Activated T-cell treated with anti-CD3 and anti-CD28 coated beads, Interleukin-2, amount 50 U/mL, for 24 hours (primary cell): ENCODE measurements around the gene ENTPD8.

ENCODE experiments used
- DNase-seq: peaks from one replicate; pipeline ENCODE4 v3.0.0-alpha.2; 2020
- H3K27ac Mint-ChIP-seq: 2 replicates; pipeline ENCODE4 v1.8.0; 2020; ENCODE audit warnings: mild to moderate bottlenecking, mixed read lengths
- H3K27me3 Mint-ChIP-seq: 2 replicates; pipeline ENCODE4 v1.8.0; 2020; ENCODE audit warnings: mixed read lengths
- H3K36me3 Mint-ChIP-seq: 2 replicates; pipeline ENCODE4 v1.8.0; 2020; ENCODE audit warnings: low read depth, mixed read lengths
- H3K4me1 Mint-ChIP-seq: 2 replicates; pipeline ENCODE4 v1.8.0; 2020; ENCODE audit warnings: low read depth, mixed read lengths
- H3K4me3 Mint-ChIP-seq: 2 replicates; pipeline ENCODE4 v1.8.0; 2020; ENCODE audit warnings: mild to moderate bottlenecking, moderate library complexity, mixed read lengths
- H3K9me3 Mint-ChIP-seq: 2 replicates; pipeline ENCODE4 v1.8.0; 2020; ENCODE audit warnings: mixed read lengths

The ENTPD8 gene

DNA sequence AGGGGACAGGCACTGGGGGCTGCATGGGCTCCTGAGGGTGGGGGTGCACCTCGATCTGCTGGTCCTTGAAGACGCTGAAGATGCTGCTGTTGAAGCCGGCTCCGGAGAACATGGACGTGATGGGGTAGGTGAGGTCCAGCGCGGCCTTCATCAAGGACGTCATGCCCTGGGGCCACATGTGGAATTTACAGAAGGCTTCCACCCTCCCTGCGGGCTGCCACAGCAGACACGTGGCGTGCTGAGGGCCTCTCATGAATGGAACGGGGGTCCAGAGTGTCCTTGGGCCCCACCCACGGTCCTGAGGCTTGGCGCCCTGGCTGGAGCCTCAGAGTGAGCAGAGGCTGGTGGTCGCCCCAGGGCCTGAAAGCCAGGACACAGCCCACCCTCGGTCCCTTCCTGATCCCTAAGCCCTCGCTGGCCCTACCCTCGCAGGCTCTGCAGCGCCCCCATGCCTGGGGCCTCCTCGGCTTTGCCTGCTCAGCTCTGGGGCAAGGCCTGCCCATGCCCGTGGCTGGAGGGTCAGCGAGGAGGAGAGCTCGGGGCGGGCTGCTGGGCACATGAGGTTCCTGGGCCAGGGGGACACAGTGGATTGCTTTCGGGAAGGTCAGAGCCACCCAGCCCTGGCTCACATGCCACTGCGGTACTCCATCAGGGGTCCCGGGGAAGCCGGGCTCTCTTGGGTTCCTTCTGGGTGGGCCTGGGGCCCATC is 23.3 kb upstream of the ENTPD8 start:
- H3K27me3 Mint-ChIP-seq: no peaks in the 10 kb centered on the region
- no peaks in the 10 kb centered on the region for H3K9me3 Mint-ChIP-seq
- H3K27ac Mint-ChIP-seq: no peak overlapping the region
- H3K4me3 Mint-ChIP-seq: no peak overlapping the region
- DNase-seq: no peak
- H3K4me1 Mint-ChIP-seq: peaks cover 24% of the 10 kb centered on the region
- no peaks in the 10 kb centered on the region for H3K36me3 Mint-ChIP-seq

- H3K27me3 Mint-ChIP-seq: no peaks in the 10 kb centered on the region
- no peak for DNase-seq
- no peak overlapping the region for H3K4me3 Mint-ChIP-seq
- no peaks in the 10 kb centered on the region for H3K36me3 Mint-ChIP-seq
- H3K27ac Mint-ChIP-seq: no peak overlapping the region
- peaks cover 26% of the 10 kb centered on the region for H3K4me1 Mint-ChIP-seq
- H3K9me3 Mint-ChIP-seq: no peaks in the 10 kb centered on the region
Measured at GRCh38 chr9:137463931-137464290, 22.8 kb upstream of the ENTPD8 start.

- no peaks in the 10 kb centered on the region for H3K27me3 Mint-ChIP-seq
- H3K4me1 Mint-ChIP-seq: peaks cover 26% of the 10 kb centered on the region
- no peaks in the 10 kb centered on the region for H3K36me3 Mint-ChIP-seq
- H3K27ac Mint-ChIP-seq: no peak overlapping the region
- peak overlapping the region; percentile 12 for H3K4me3 Mint-ChIP-seq
- no peaks in the 10 kb centered on the region for H3K9me3 Mint-ChIP-seq
- no peak for DNase-seq
Measured at GRCh38 chr9:137462986-137463930, 22.1 kb upstream of the ENTPD8 start.

- Mint-ChIP-seq H3K27me3 (no peaks in the 10 kb centered on the region), H3K27ac (no peak overlapping the region), H3K36me3 (no peaks in the 10 kb centered on the region), H3K4me3 (peak overlapping the region; percentile 75), H3K4me1 (peaks cover 28% of the 10 kb centered on the region), H3K9me3 (no peaks in the 10 kb centered on the region)
- DNase-seq: no peak
Measured at GRCh38 chr9:137462396-137462985, 21.3 kb upstream of the ENTPD8 start.

DNA sequence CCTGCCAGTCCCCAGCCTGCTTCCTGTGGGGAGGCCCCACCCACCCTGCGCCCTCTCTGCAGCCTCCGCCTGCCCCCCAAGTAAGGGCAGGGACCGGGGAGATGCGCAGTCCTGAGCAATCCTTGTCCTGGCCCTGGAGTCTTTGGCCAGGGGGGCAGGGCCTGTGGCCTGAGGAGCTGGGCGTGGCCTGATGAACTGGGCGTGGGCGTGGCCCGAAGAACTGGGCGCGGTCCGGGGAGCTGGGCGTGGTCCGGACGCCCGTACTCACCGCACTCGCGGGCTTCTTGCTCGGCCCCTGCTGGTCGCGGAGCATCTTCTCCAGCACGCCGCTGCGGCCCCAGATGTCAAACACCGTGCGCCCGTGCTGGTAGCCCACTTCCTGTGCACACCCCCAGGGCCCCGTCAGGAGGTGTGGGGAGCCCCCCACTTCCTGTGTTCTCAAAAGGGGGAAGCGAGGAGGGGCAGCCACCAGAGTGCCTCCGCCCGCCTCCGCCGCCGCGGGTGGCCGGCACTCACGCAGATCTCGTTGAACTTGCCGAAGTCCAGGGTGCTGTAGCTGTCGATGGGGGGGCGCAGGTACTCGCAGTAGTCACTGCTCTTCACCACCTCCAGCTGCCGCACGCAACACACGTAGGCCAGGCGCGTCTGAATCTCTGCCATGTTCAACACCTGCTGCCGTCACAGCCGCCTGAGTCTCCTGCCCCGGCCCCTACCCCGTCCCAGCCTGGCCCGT is 20.7 kb upstream of the ENTPD8 start:
- peak; percentile 85 for DNase-seq
- peak overlapping the region; percentile 75 for H3K4me3 Mint-ChIP-seq
- peaks cover 5% of the 10 kb centered on the region for H3K36me3 Mint-ChIP-seq
- peak overlapping the region; percentile 89 for H3K27ac Mint-ChIP-seq
- no peaks in the 10 kb centered on the region for H3K9me3 Mint-ChIP-seq
- no peaks in the 10 kb centered on the region for H3K27me3 Mint-ChIP-seq
- H3K4me1 Mint-ChIP-seq: peaks cover 30% of the 10 kb centered on the region

GRCh38 chr9:137461316-137461662 is 20.1 kb upstream of the ENTPD8 start:
- DNase-seq: no peak
- H3K27ac Mint-ChIP-seq: no peak overlapping the region
- peaks cover 11% of the 10 kb centered on the region for H3K36me3 Mint-ChIP-seq
- H3K27me3 Mint-ChIP-seq: no peaks in the 10 kb centered on the region
- no peak overlapping the region for H3K4me3 Mint-ChIP-seq
- peaks cover 33% of the 10 kb centered on the region for H3K4me1 Mint-ChIP-seq
- H3K9me3 Mint-ChIP-seq: no peaks in the 10 kb centered on the region

DNA sequence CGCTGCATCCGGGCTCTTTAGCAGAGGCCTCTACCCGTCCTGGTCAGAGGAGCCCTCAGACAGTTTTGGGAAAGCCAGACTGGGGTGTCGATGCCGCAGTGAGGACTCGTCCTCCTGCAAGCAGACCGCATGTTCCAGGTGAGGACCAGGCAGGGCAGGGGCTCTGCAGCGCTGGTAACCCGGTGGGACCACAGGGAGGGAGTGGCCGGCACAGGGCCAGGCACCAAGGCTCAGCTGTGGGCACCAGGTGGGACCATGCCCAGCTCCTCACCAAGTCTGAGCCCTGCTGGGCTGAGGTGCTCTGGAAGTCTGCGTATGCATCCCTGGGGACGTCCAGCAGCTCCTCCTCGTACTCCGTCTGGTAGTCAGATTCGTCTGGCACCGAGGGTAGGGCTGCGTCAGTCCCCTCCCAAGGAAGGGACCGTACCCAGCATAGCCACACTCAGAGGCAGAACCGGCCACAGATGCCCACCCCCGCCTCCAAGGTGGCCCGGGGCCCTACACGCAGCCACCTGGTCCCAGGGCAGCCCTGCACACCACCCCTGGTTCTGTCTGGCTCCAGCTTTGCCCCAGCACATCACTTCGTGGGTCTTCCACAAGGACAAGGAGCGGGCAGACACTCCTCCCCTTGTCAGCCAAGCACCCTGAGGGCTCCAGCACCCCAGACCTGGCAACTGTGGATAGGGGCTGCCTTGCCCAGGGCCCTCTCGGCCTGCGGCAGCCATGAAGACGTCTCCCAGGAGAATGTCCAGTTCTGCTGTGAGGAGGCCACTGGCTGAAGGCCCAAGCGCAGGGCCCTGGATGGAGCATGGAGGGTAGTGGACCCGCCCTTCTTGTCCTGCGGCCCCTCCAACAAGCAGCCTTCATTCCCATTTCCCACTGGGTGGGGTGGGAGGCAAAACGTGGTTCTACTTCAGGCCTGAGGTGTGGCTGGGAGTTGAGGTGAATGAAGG is 19.5 kb upstream of the ENTPD8 start:
- Mint-ChIP-seq H3K9me3 (no peaks in the 10 kb centered on the region), H3K4me3 (no peak overlapping the region), H3K36me3 (peaks cover 16% of the 10 kb centered on the region), H3K4me1 (peaks cover 39% of the 10 kb centered on the region), H3K27me3 (no peaks in the 10 kb centered on the region), H3K27ac (no peak overlapping the region)
- DNase-seq: no peak

DNA sequence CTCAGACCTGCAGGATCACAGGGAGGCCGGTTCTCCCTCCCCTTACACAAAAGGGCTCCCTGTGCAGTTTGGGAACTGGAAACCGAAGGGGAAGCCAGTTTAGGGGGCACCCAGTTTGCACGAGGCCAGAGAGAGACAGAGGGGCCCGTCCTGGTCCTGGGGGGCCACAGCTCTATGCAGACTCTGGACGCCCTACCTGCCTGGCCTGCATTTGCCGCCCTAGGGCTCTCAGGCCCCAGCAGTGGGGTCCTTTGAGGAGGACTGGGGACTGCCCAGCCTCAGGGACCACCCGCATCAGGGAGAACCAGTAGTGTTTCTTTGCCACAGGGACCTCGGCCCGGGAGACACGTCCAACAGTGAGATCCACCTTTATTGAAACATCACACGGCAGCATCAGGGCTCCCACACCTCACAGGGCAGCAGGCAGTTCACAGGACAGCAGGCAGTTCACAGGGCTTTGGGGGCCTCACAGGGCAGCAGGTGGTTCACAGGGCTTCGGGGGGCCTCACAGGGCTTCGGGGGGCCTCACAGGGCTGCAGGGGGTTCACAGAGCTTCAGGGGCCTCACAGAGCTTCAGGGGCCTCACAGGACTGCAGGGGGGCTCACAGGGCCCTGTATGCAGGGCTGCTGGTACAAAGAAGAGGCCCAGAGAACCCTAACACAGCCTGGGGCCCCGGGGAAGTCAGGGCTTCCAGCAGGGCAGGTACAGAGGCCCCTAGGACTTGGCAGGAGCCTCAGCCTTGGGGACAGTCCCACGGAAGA is 18.6 kb upstream of the ENTPD8 start:
- Mint-ChIP-seq H3K9me3 (no peaks in the 10 kb centered on the region), H3K4me3 (peak overlapping the region; percentile 45), H3K36me3 (peaks cover 23% of the 10 kb centered on the region), H3K27me3 (no peaks in the 10 kb centered on the region), H3K4me1 (peaks cover 46% of the 10 kb centered on the region), H3K27ac (peak overlapping the region; percentile 69)
- DNase-seq: no peak

DNA sequence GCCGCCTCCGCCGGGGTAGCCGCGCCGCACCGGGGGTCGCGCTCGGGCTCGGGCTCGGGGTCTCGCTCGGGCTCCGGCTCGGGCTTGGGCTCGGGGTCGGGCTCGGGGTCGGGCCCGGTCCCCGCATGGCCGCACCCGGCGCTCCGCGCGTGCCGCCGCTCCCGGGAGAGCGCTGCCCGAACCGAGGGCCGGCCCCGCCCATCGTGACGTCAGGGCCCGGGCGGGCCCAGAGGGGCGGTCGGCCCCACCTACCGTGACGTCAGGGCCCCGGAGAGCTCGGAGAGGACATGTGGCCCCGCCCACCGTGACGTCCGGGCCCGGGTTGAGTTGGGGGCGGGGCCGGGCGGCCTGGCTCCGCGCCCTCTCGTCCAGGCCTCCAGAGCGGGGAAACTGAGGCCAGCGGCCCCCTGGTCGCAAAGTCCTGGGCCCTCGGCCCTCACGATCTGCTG is 18.0 kb upstream of the ENTPD8 start, which contains the start of gene NSMF:
Gene NSMF, minus strand, starts transcription at position 183 of the 449 bp plus-strand sequence. CDS start 232 bp downstream, outside the sequence.
- H3K4me3 Mint-ChIP-seq: peak within 1 kb of the TSS; percentile 67
- DNase-seq: peak; percentile 98
- H3K27me3 Mint-ChIP-seq: no peaks in the 10 kb centered on the region
- no peaks in the 10 kb centered on the region for H3K9me3 Mint-ChIP-seq
- peaks cover 29% of the 10 kb centered on the region for H3K36me3 Mint-ChIP-seq
- H3K4me1 Mint-ChIP-seq: peaks cover 52% of the 10 kb centered on the region
- H3K27ac Mint-ChIP-seq: peak within 1 kb of the TSS; percentile 69

DNA sequence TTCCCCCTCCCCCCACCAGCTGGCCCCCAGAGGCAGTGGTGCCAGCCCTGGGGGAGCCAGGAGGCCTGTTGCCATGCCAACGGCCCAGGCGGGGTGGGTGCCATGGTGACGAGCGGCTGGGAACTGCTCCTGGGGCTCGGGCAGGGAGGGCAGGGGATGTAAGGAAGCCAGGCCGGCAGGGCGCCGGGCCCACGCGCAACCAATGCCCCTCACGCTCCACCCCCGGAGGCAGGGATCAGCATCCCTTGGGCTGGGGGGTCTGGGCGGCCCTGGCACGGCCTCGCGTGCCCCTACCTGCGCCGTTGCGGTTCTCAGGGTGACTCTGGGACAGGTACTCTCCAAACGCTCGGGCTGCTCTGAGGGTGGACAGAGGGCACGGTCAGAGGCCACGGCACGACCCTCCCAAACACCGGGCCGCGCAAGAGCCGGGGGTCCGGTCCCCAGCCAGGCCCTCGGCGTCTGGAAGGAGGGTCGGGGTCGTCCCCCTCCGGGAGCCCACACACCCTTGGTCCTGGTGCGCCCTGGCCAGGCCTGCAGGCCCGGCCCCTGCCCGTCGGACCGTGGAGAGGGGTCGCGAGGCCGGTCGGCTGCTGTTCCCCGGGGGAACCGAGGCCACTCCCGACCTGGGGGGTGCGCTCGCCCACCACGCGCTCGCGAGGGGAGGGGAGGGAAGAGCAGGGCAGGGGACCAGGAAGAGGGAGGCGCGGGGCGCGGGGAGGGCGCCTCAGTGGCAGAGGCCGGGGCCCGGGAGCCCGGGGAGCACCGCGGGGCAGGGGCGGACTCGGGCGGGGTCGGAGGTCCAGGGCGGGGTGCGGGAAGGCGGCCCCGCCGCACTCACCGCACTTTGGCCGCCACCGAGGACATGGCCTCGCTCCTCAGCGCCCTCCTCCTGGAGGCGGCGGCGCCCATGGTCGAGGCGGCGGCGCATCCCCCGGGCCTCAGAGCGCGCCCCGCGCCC is 17.3 kb upstream of the ENTPD8 start:
- H3K4me3 Mint-ChIP-seq: peak overlapping the region; percentile 67
- peaks cover 55% of the 10 kb centered on the region for H3K4me1 Mint-ChIP-seq
- H3K9me3 Mint-ChIP-seq: no peaks in the 10 kb centered on the region
- H3K27me3 Mint-ChIP-seq: no peaks in the 10 kb centered on the region
- no peak overlapping the region for H3K27ac Mint-ChIP-seq
- peaks cover 32% of the 10 kb centered on the region for H3K36me3 Mint-ChIP-seq
- no peak for DNase-seq

DNA sequence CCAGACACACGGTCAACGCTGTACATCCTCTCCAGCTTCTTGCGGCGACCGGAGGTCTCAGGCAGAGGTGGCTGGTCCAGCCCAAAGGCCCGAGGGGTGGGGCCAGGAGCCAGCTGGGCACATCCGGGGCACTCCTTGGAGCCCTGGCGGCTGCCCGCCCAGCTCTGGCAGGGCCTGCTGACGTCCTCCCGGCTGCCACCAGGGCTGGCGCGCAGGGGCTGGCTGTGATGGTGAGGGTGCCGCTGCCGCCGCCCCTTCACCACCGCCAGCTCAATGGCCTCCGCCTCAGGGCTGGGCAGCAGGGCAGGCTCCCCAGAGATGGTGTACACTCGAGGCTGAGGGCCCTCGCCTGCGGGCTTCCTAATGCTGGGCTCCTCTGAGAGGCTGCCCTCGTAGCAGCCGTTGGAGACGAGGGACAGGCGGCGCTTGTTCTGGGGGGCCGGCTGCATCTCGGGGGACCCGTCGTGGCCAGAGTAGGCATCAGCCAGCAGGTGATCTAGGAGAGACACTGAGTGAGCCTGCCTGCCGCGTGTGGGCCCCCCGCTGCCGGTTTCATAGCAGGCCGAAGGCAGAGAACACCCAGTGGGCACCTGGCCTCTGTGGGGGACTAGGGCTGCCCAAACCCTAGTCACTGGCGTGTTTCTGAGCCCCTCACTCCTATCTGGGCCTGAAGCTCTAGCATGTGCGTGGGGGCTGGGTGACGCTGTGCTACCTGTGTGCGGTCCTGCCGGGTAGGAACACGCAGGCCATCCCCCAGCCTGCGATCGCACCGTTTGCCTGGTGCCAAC is 16.4 kb upstream of the ENTPD8 start:
- no peak for DNase-seq
- H3K27me3 Mint-ChIP-seq: no peaks in the 10 kb centered on the region
- peaks cover 39% of the 10 kb centered on the region for H3K36me3 Mint-ChIP-seq
- peaks cover 58% of the 10 kb centered on the region for H3K4me1 Mint-ChIP-seq
- peak overlapping the region; percentile 67 for H3K4me3 Mint-ChIP-seq
- no peak overlapping the region for H3K27ac Mint-ChIP-seq
- H3K9me3 Mint-ChIP-seq: no peaks in the 10 kb centered on the region
